ENCODE data around the gene PLCD4.
A peak's percentile ranks its signal among the peaks of the same experiment; 100 is the strongest.

DNA sequence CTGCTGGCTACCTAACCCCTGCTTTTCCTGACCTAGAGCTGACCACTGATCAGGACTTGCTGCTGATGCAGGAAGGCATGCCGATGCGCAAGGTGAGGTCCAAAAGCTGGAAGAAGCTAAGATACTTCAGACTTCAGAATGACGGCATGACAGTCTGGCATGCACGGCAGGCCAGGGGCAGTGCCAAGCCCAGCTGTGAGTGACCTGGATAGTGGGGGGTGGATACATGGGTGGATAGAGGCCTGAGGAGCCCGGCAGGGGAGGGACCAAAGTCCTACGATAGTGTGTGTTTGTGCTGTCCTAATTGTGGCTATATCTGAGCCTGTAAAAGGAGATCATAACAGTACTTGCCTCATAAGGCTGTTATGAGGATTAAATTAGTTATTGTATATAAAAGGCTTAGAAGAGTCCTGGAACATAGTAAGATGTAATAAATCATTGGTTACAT lies 8.2 kb downstream of the PLCD4 start:
- TF ChIP-seq, protein P1, sequence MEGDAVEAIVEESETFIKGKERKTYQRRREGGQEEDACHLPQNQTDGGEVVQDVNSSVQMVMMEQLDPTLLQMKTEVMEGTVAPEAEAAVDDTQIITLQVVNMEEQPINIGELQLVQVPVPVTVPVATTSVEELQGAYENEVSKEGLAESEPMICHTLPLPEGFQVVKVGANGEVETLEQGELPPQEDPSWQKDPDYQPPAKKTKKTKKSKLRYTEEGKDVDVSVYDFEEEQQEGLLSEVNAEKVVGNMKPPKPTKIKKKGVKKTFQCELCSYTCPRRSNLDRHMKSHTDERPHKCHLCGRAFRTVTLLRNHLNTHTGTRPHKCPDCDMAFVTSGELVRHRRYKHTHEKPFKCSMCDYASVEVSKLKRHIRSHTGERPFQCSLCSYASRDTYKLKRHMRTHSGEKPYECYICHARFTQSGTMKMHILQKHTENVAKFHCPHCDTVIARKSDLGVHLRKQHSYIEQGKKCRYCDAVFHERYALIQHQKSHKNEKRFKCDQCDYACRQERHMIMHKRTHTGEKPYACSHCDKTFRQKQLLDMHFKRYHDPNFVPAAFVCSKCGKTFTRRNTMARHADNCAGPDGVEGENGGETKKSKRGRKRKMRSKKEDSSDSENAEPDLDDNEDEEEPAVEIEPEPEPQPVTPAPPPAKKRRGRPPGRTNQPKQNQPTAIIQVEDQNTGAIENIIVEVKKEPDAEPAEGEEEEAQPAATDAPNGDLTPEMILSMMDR (IDR thresholded peaks at IDR 0.05; ENCODE audit: low read depth, low read length, missing input control): no peak
- TF ChIP-seq TAF1 (conservative IDR thresholded peaks at IDR 0.05) (no peak), SP1 (IDR thresholded peaks at IDR 0.05) (peak; percentile 95), JUND (IDR thresholded peaks at IDR 0.05) (no peak), EGR1 (IDR thresholded peaks at IDR 0.05; ENCODE audit: low read depth in 2 of 2) (no peak), FOXA1 (IDR thresholded peaks at IDR 0.05) (no peak), RXRA (IDR thresholded peaks at IDR 0.05) (peak; percentile 44 to 46)
- TF ChIP-seq, protein P2, sequence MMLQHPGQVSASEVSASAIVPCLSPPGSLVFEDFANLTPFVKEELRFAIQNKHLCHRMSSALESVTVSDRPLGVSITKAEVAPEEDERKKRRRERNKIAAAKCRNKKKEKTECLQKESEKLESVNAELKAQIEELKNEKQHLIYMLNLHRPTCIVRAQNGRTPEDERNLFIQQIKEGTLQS (IDR thresholded peaks at IDR 0.05): no peak
- TF ChIP-seq, protein P3, sequence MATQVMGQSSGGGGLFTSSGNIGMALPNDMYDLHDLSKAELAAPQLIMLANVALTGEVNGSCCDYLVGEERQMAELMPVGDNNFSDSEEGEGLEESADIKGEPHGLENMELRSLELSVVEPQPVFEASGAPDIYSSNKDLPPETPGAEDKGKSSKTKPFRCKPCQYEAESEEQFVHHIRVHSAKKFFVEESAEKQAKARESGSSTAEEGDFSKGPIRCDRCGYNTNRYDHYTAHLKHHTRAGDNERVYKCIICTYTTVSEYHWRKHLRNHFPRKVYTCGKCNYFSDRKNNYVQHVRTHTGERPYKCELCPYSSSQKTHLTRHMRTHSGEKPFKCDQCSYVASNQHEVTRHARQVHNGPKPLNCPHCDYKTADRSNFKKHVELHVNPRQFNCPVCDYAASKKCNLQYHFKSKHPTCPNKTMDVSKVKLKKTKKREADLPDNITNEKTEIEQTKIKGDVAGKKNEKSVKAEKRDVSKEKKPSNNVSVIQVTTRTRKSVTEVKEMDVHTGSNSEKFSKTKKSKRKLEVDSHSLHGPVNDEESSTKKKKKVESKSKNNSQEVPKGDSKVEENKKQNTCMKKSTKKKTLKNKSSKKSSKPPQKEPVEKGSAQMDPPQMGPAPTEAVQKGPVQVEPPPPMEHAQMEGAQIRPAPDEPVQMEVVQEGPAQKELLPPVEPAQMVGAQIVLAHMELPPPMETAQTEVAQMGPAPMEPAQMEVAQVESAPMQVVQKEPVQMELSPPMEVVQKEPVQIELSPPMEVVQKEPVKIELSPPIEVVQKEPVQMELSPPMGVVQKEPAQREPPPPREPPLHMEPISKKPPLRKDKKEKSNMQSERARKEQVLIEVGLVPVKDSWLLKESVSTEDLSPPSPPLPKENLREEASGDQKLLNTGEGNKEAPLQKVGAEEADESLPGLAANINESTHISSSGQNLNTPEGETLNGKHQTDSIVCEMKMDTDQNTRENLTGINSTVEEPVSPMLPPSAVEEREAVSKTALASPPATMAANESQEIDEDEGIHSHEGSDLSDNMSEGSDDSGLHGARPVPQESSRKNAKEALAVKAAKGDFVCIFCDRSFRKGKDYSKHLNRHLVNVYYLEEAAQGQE (IDR thresholded peaks at IDR 0.05): peak; percentile 60

Measured in liver (tissue), 3 donors.